RWPE1 (cell line): ENCODE data around the gene PRXL2A.
A peak's percentile ranks its signal among the peaks of the same experiment; 100 is the strongest.

Experiments used
- CTCF ChIA-PET: fragments of 350-600 bp; sonication (Branson Sonifier 250); formaldehyde crosslinking; extraction: SDS; loops from one replicate; lab custom pipeline; 2021; lab: Yijun Ruan, JAX
- POLR2A ChIA-PET: fragments of 400-600 bp; formaldehyde crosslinking; extraction: SDS; loops from one replicate; lab custom pipeline; 2020; ENCODE audit warnings: antibody characterized with exemption; ENCODE audit not compliant: low non-redundant PET; lab: Yijun Ruan, JAX
- DNase-seq: peaks from one replicate; pipeline ENCODE4 v3.0.0; 2012; ENCODE audit warnings: low spot score
- H3K27ac ChIP-seq: fragments of 450-650 bp; 2 replicates; pipeline ENCODE4 v1.5.1; 2017
- TF ChIP-seq, protein P1 (sequence below): fragments of 450-650 bp; conservative IDR thresholded peaks from 2 replicates; pipeline ENCODE4 v1.5.1; 2017; ENCODE audit warnings: low read depth, mild to moderate bottlenecking

Gene PRXL2A

DNA sequence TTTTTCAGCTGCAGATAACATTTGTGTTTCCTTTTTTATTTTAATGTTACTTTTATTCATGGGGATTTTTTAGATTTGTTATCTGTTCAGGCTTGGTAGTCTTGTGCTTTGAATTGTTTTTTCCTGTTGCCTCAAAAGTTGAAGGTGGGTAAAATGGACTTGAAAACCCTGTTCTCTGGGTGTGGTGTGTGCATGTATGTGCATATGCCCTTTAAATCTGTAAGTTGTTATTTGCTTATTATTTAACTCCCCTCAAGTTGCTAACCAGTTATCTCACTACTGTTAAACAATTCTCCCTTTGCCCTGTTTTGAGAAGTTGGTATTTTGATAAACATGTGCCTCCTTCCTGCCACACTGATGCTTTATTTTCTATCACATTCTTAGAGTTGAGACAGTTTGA is 76.3 kb downstream of the PRXL2A start:
- CTCF ChIA-PET: interaction anchor here (0.6 to 0.7 kb wide), 2 partner anchors 40 to 106 kb away, joined by 3 to 4 read pairs; no protein-coding TSS in a partner anchor
- TF ChIP-seq, protein P1, sequence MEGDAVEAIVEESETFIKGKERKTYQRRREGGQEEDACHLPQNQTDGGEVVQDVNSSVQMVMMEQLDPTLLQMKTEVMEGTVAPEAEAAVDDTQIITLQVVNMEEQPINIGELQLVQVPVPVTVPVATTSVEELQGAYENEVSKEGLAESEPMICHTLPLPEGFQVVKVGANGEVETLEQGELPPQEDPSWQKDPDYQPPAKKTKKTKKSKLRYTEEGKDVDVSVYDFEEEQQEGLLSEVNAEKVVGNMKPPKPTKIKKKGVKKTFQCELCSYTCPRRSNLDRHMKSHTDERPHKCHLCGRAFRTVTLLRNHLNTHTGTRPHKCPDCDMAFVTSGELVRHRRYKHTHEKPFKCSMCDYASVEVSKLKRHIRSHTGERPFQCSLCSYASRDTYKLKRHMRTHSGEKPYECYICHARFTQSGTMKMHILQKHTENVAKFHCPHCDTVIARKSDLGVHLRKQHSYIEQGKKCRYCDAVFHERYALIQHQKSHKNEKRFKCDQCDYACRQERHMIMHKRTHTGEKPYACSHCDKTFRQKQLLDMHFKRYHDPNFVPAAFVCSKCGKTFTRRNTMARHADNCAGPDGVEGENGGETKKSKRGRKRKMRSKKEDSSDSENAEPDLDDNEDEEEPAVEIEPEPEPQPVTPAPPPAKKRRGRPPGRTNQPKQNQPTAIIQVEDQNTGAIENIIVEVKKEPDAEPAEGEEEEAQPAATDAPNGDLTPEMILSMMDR: no peak
- no peak overlapping the region for H3K27ac ChIP-seq
- DNase-seq: no peak
- POLR2A ChIA-PET: no interaction called here

DNA sequence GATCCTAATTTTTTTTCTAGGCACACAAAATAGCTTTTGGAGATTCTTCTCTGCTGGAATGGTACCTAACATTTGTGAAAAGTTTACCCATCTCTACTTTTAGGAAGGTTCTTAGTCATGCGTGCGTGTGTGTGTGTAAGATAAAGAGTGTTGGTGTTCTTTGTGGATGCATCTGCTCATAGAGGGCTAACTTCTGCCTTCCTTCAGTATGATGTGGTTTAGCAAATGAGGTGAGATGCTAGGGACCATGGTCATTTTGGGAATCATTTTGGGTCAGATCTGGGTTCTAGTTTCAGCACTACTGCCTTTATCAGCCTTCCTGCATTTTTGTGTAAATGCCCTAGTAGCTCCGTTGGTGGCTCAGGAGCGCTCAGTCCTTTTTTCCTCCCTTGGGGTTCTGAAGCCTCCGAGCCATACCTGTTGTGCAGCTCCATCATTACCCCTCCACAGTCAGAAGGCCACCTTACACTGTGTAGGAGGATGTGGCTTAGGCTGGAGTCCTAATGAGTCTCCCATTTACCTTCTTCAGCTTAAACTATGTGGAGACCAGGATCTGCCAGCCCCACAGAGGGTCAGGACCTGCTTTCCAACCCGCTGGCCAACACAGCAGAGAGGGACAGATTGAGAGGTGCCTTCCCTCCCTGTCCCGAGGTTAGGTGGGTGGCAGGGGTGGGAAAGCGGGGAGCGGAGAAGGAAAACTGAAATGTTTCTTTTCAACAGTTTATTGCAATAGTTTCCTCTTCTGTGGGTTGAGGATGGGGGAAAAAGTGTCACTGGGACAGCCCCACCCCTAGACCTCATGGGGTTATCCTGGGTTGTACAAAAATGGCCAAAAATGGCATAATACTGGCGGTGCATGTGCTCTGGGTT is 77.0 kb downstream of the PRXL2A start:
- H3K27ac ChIP-seq: peak overlapping the region; percentile 55
- no peak for DNase-seq
- TF ChIP-seq, protein P1: no peak
- CTCF ChIA-PET: no interaction called here
- POLR2A ChIA-PET: no interaction called here

DNA sequence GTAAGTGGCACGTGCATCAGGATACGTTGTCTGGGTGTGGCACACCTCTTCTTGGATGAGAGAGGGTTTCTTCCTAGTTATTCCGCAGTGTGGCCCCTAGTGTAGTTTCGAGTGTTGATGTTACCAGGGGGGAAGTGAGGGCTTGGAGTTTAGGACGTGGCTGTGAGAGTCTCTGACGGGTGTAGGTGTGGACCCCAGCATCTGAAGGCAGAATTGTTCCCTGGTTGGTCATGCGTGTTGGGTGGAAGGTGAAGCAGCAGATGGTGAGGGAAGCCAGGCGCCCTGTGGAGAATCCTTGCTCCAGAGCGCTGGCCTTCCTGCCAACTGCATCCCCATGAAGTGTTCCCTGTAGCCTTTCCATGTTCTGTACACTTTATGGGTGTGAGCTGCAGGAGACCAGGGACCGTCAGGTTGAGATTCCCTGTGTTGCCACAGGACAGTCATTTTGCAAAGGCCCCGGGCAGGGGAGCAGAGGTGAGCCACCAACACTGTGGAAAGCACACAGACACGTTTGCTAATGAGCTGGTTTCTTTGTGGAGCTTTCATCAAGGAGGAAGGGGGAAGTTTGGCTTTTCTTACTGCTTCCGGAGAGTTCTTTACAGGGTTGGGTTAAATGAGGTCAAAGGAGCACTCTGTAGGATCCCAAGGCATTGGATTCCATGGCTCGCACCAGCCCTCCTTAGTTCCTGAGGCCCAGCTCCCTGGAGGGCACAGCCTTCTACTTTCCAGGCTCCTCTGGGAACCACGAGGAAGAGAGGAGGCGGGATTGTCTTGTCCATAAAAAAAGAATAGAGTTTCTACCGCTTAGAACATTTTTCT is 77.8 kb downstream of the PRXL2A start:
- POLR2A ChIA-PET: no interaction called here
- peak overlapping the region; percentile 55 for H3K27ac ChIP-seq
- TF ChIP-seq, protein P1: no peak
- CTCF ChIA-PET: interaction anchor here (0.7 kb wide), 1 partner anchor 1503 kb away, joined by 4 read pairs; no protein-coding TSS in a partner anchor
- no peak for DNase-seq
